ENCODE data around the gene PI16. TPM values are rescaled to one million over a fixed set of nuclear protein-coding genes. Genes with fewer than 3 reads are reported as not detected.

The PI16 gene
- total and polyA plus RNA-seq, 2 donors from 2014 or later, result 1.7 to 3.5 TPM

- TF ChIP-seq, protein P1, sequence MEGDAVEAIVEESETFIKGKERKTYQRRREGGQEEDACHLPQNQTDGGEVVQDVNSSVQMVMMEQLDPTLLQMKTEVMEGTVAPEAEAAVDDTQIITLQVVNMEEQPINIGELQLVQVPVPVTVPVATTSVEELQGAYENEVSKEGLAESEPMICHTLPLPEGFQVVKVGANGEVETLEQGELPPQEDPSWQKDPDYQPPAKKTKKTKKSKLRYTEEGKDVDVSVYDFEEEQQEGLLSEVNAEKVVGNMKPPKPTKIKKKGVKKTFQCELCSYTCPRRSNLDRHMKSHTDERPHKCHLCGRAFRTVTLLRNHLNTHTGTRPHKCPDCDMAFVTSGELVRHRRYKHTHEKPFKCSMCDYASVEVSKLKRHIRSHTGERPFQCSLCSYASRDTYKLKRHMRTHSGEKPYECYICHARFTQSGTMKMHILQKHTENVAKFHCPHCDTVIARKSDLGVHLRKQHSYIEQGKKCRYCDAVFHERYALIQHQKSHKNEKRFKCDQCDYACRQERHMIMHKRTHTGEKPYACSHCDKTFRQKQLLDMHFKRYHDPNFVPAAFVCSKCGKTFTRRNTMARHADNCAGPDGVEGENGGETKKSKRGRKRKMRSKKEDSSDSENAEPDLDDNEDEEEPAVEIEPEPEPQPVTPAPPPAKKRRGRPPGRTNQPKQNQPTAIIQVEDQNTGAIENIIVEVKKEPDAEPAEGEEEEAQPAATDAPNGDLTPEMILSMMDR (IDR thresholded peaks at IDR 0.05; ENCODE audit: borderline replicate concordance, extremely low read depth, insufficient read depth), result no peak
- Histone ChIP-seq H3K9me3 (ENCODE audit: control insufficient read depth in 2 of 3, insufficient read depth in 1 of 3, low read length in 3 of 3) (no peaks in the 10 kb centered on the region), H3K27me3 (ENCODE audit: control insufficient read depth, insufficient read depth, low read length) (no peaks in the 10 kb centered on the region), H3K36me3 (ENCODE audit: control insufficient read depth in 2 of 3, insufficient read depth in 3 of 3, low read length in 3 of 3) (peaks cover 0 to 41% (median 22%) of the 10 kb centered on the region in 3 donors), H3K9ac (ENCODE audit: low read length in 3 of 3) (no peak overlapping the region), H3K4me1 (ENCODE audit: control insufficient read depth in 2 of 3, insufficient read depth in 2 of 3, low read depth in 1 of 3, low read length in 3 of 3) (no peaks in the 10 kb centered on the region), H3K4me3 (ENCODE audit: low read length in 3 of 3) (no peak overlapping the region), H3K27ac (ENCODE audit: low read depth in 2 of 2, low read length in 2 of 2) (peak overlapping the region in 1 of 2 donors; percentile 5)
- no peak for DNase-seq
- intact Hi-C loops (cut with DNase I), result no loop called here
- FAIRE-seq, result no peak
Observed at GRCh38 chr6:36920546-36920945, 34.0 kb upstream of the PI16 start.

GRCh38 chr6:36924131-36924530, 30.4 kb upstream of the PI16 start:
- Histone ChIP-seq H3K9me3 (ENCODE audit: control insufficient read depth in 2 of 3, insufficient read depth in 1 of 3, low read length in 3 of 3) (no peaks in the 10 kb centered on the region), H3K36me3 (ENCODE audit: control insufficient read depth in 2 of 3, insufficient read depth in 3 of 3, low read length in 3 of 3) (peaks cover 0 to 27% (median 24%) of the 10 kb centered on the region in 3 donors)

GRCh38 chr6:36924778-36925374, 29.7 kb upstream of the PI16 start:
- H3K27ac ChIP-seq (ENCODE audit: low read depth in 2 of 2, low read length in 2 of 2), result no peak overlapping the region
- FAIRE-seq, result no peak
- H3K4me1 ChIP-seq (ENCODE audit: control insufficient read depth in 2 of 3, insufficient read depth in 2 of 3, low read depth in 1 of 3, low read length in 3 of 3), result no peaks in the 10 kb centered on the region
- H3K4me3 ChIP-seq (ENCODE audit: low read length in 3 of 3), result no peak overlapping the region
- H3K27me3 ChIP-seq (ENCODE audit: control insufficient read depth, insufficient read depth, low read length), result no peaks in the 10 kb centered on the region
- no peak overlapping the region for H3K9ac ChIP-seq (ENCODE audit: low read length in 3 of 3)
- intact Hi-C loops (cut with DNase I), result no loop called here
- no peaks in the 10 kb centered on the region for H3K9me3 ChIP-seq (ENCODE audit: control insufficient read depth in 2 of 3, insufficient read depth in 1 of 3, low read length in 3 of 3)
- no peak for DNase-seq
- TF ChIP-seq, protein P1 (IDR thresholded peaks at IDR 0.05; ENCODE audit: borderline replicate concordance, extremely low read depth, insufficient read depth), result no peak
- peaks cover 0 to 27% (median 20%) of the 10 kb centered on the region in 3 donors for H3K36me3 ChIP-seq (ENCODE audit: control insufficient read depth in 2 of 3, insufficient read depth in 3 of 3, low read length in 3 of 3)

More at GRCh38 chr6:36924131-36924530, 30.4 kb upstream of the PI16 start:
- Histone ChIP-seq H3K27ac (ENCODE audit: low read depth in 2 of 2, low read length in 2 of 2) (no peak overlapping the region), H3K4me3 (ENCODE audit: low read length in 3 of 3) (no peak overlapping the region), H3K9ac (ENCODE audit: low read length in 3 of 3) (no peak overlapping the region), H3K27me3 (ENCODE audit: control insufficient read depth, insufficient read depth, low read length) (no peaks in the 10 kb centered on the region), H3K4me1 (ENCODE audit: control insufficient read depth in 2 of 3, insufficient read depth in 2 of 3, low read depth in 1 of 3, low read length in 3 of 3) (no peaks in the 10 kb centered on the region)
- intact Hi-C loops (cut with DNase I), result no loop called here
- DNase-seq (no peak), FAIRE-seq (no peak)
- TF ChIP-seq, protein P1 (IDR thresholded peaks at IDR 0.05; ENCODE audit: borderline replicate concordance, extremely low read depth, insufficient read depth), result no peak

GRCh38 chr6:36925809-36926208, 28.7 kb upstream of the PI16 start:
- Histone ChIP-seq H3K4me1 (ENCODE audit: control insufficient read depth in 2 of 3, insufficient read depth in 2 of 3, low read depth in 1 of 3, low read length in 3 of 3) (no peaks in the 10 kb centered on the region), H3K27ac (ENCODE audit: low read depth in 2 of 2, low read length in 2 of 2) (no peak overlapping the region), H3K9me3 (ENCODE audit: control insufficient read depth in 2 of 3, insufficient read depth in 1 of 3, low read length in 3 of 3) (no peaks in the 10 kb centered on the region), H3K9ac (ENCODE audit: low read length in 3 of 3) (no peak overlapping the region), H3K36me3 (ENCODE audit: control insufficient read depth in 2 of 3, insufficient read depth in 3 of 3, low read length in 3 of 3) (peaks cover 0 to 20% (median 17%) of the 10 kb centered on the region in 3 donors), H3K27me3 (ENCODE audit: control insufficient read depth, insufficient read depth, low read length) (no peaks in the 10 kb centered on the region), H3K4me3 (ENCODE audit: low read length in 3 of 3) (no peak overlapping the region)
- DNase-seq, result no peak
- no peak for FAIRE-seq
- intact Hi-C loops (cut with DNase I), result no loop called here
- TF ChIP-seq, protein P1 (IDR thresholded peaks at IDR 0.05; ENCODE audit: borderline replicate concordance, extremely low read depth, insufficient read depth), result no peak
